H9 (cell line): ENCODE measurements around the gene PITX3. TPM values are rescaled to one million over a fixed set of nuclear protein-coding genes. Genes with fewer than 3 reads are reported as not detected.

Experiments used
- DNase-seq: peaks from one replicate; pipeline ENCODE4 v3.0.0-alpha.2; 2017
- H2AFZ ChIP-seq: one replicate; pipeline ENCODE4 v1.6.1; 2013; ENCODE audit warnings: mild to moderate bottlenecking, low read length, control low read depth, moderate library complexity
- H2AK5ac ChIP-seq: 2 replicates; pipeline ENCODE4 v1.6.1; 2013; ENCODE audit warnings: low read length, control low read depth, mixed read lengths; ENCODE audit not compliant: insufficient read length
- H2BK120ac ChIP-seq: one replicate; pipeline ENCODE4 v1.6.1; 2013; ENCODE audit warnings: low read depth, mild to moderate bottlenecking, low read length, control low read depth, inconsistent platforms; ENCODE audit not compliant: poor library complexity, severe bottlenecking
- H2BK12ac ChIP-seq: 2 replicates; pipeline ENCODE4 v1.6.1; 2013; ENCODE audit warnings: low read length, control low read depth, mixed read lengths, low read depth; ENCODE audit not compliant: insufficient read length
- H2BK15ac ChIP-seq: 2 replicates; pipeline ENCODE4 v1.6.1; 2013; ENCODE audit warnings: low read depth, low read length, control low read depth
- H2BK20ac ChIP-seq: one replicate; pipeline ENCODE4 v1.6.1; 2013; ENCODE audit warnings: low read depth, mild to moderate bottlenecking, low read length, control low read depth, inconsistent platforms; ENCODE audit not compliant: poor library complexity, severe bottlenecking
- H2BK5ac ChIP-seq: 2 replicates; pipeline ENCODE4 v1.6.1; 2013; ENCODE audit warnings: low read length, control low read depth, mixed read lengths; ENCODE audit not compliant: insufficient read length
- H3K14ac ChIP-seq: 2 replicates; pipeline ENCODE4 v1.6.1; 2013; ENCODE audit warnings: low read length, control low read depth; ENCODE audit not compliant: insufficient read depth
- H3K18ac ChIP-seq: 2 replicates; pipeline ENCODE4 v1.6.1; 2013; ENCODE audit warnings: low read depth, mild to moderate bottlenecking, mixed read lengths, low read length, control low read depth; ENCODE audit not compliant: insufficient read length
- H3K23ac ChIP-seq: 2 replicates; pipeline ENCODE4 v1.6.1; 2013; ENCODE audit warnings: low read length, control low read depth, mixed read lengths, low read depth; ENCODE audit not compliant: insufficient read length
- H3K23me2 ChIP-seq: 2 replicates; pipeline ENCODE4 v1.6.1; 2013; ENCODE audit warnings: low read depth, mild to moderate bottlenecking, mixed read lengths, low read length, control low read depth; ENCODE audit not compliant: insufficient read length, poor library complexity, severe bottlenecking
- H3K27ac ChIP-seq: 2 replicates; pipeline ENCODE4 v1.5.1; 2013; ENCODE audit warnings: low read length, control low read depth, mixed read lengths, low read depth; ENCODE audit not compliant: insufficient read length
- H3K27me3 ChIP-seq: 2 replicates; pipeline ENCODE4 v1.6.1; 2013; ENCODE audit warnings: low read length, control low read depth, inconsistent platforms; ENCODE audit not compliant: insufficient read depth
- H3K4ac ChIP-seq: 2 replicates; pipeline ENCODE4 v1.6.1; 2013; ENCODE audit warnings: low read depth, mild to moderate bottlenecking, control low read depth, inconsistent platforms, low read length, moderate library complexity
- H3K4me1 ChIP-seq: 2 replicates; pipeline ENCODE4 v1.6.1; 2013; ENCODE audit warnings: low read length, control low read depth, inconsistent platforms; ENCODE audit not compliant: insufficient read depth
- H3K4me2 ChIP-seq: 2 replicates; pipeline ENCODE4 v1.6.1; 2013; ENCODE audit warnings: low read length, control low read depth, mixed read lengths; ENCODE audit not compliant: insufficient read length, insufficient read depth
- H3K56ac ChIP-seq: 2 replicates; pipeline ENCODE4 v1.6.1; 2013; ENCODE audit warnings: low read depth, mild to moderate bottlenecking, mixed read lengths, low read length, control low read depth; ENCODE audit not compliant: insufficient read length
- H3K79me1 ChIP-seq: 2 replicates; pipeline ENCODE4 v1.6.1; 2013; ENCODE audit warnings: low read depth, mild to moderate bottlenecking, moderate library complexity, low read length, control low read depth, inconsistent platforms; ENCODE audit not compliant: insufficient read depth, poor library complexity, severe bottlenecking
- H3K79me2 ChIP-seq: 2 replicates; pipeline ENCODE4 v1.6.1; 2013; ENCODE audit warnings: low read length, control low read depth, inconsistent platforms; ENCODE audit not compliant: insufficient read depth
- H3K9ac ChIP-seq: 2 replicates; pipeline ENCODE4 v1.6.1; 2013; ENCODE audit warnings: low read length, control low read depth, mixed read lengths; ENCODE audit not compliant: insufficient read length; ENCODE audit errors: extremely low read depth
- H3K9me3 ChIP-seq: one replicate; pipeline ENCODE4 v1.6.1; 2013; ENCODE audit warnings: low read depth, low read length, inconsistent platforms; ENCODE audit not compliant: control insufficient read depth
- H3T11ph ChIP-seq: one replicate; pipeline ENCODE4 v1.6.1; 2013; ENCODE audit warnings: mild to moderate bottlenecking, low read length, control low read depth, inconsistent platforms
- H4K20me1 ChIP-seq: one replicate; pipeline ENCODE4 v1.6.1; 2013; ENCODE audit not compliant: control insufficient read depth, insufficient read length, insufficient read depth
- H4K5ac ChIP-seq: 2 replicates; pipeline ENCODE4 v1.6.1; 2013; ENCODE audit warnings: low read depth, mild to moderate bottlenecking, mixed read lengths, low read length, control low read depth; ENCODE audit not compliant: insufficient read length
- H4K8ac ChIP-seq: replicated peaks from 2 replicates; pipeline ENCODE4 v1.6.1; 2013; ENCODE audit warnings: low read length, control low read depth, mixed read lengths, low read depth; ENCODE audit not compliant: insufficient read length
- H4K91ac ChIP-seq: 2 replicates; pipeline ENCODE4 v1.6.1; 2013; ENCODE audit warnings: low read depth, mild to moderate bottlenecking, moderate library complexity, mixed read lengths, low read length, control low read depth; ENCODE audit not compliant: insufficient read length
- H3K27ac Mint-ChIP-seq, 3 experiments: 2 replicates in 2 of 3; 3 replicates in 1 of 3; pipeline ENCODE4 v1.8.0; 2020 to 2021; ENCODE audit warnings: mixed read lengths in 3 of 3, mild to moderate bottlenecking in 1 of 3, moderate library complexity in 1 of 3
- H3K27me3 Mint-ChIP-seq: 2 replicates; pipeline ENCODE4 v1.8.0; 2021; ENCODE audit warnings: low read depth, mild to moderate bottlenecking, moderate library complexity, mixed read lengths
- H3K36me3 Mint-ChIP-seq, 3 experiments: 2 replicates in 2 of 3; 3 replicates in 1 of 3; pipeline ENCODE4 v1.8.0; 2020 to 2021; ENCODE audit warnings: low read depth in 3 of 3, mixed read lengths in 3 of 3; ENCODE audit not compliant: insufficient read depth in 1 of 3
- H3K4me1 Mint-ChIP-seq, 2 experiments: 2 replicates each; pipeline ENCODE4 v1.8.0; 2020; ENCODE audit warnings: mixed read lengths in 2 of 2
- H3K4me3 Mint-ChIP-seq, 2 experiments: 2 replicates in 1 of 2; 3 replicates in 1 of 2; pipeline ENCODE4 v1.8.0; 2020 to 2021; ENCODE audit warnings: mild to moderate bottlenecking in 2 of 2, mixed read lengths in 2 of 2, moderate library complexity in 1 of 2
- H3K9me3 Mint-ChIP-seq, 2 experiments: 2 replicates in 1 of 2; 3 replicates in 1 of 2; pipeline ENCODE4 v1.8.0; 2020; ENCODE audit warnings: mild to moderate bottlenecking in 2 of 2, mixed read lengths in 2 of 2, moderate library complexity in 1 of 2
- CTCF ChIP-seq: fragments of 200-600 bp; sonication (generic); conservative IDR thresholded peaks from 3 replicates; pipeline ENCODE4 v1.8.0; 2021; ENCODE audit warnings: antibody characterized with exemption, mild to moderate bottlenecking
- WGBS: extraction: QIAGEN DNeasy Blood & Tissue Kit; methylation state at CpG from one replicate; pipeline ENCODE4 v1.1.7; 2013; ENCODE audit warnings: missing lambda C conversion rate, low lambda C conversion rate, mixed read lengths; ENCODE audit not compliant: insufficient read length; ENCODE audit errors: extremely low coverage; 5-methylcytosine and 5-hydroxymethylcytosine counted together
- total RNA-seq: library from RNA; stranded (reverse); gene quantifications from 2 replicates; pipeline ENCODE4 v1.2.1, GENCODE V29; 2021

Gene PITX3
- total RNA-seq, 1 experiment from 2014 or later: not detected

- H3K4me2 ChIP-seq: no peak overlapping the region
- H3K56ac ChIP-seq: no peak overlapping the region
- H3K14ac ChIP-seq: no peak overlapping the region
- H2AFZ ChIP-seq: no peak overlapping the region
- H3K4me1 ChIP-seq: no peaks in the 10 kb centered on the region
- no peak overlapping the region for H2BK20ac ChIP-seq
- no peak for DNase-seq
- H2BK12ac ChIP-seq: no peak overlapping the region
- no peak overlapping the region for H2AK5ac ChIP-seq
- H3K9ac ChIP-seq: no peak overlapping the region
- Mint-ChIP-seq H3K4me3 (no peak overlapping the region), H3K27ac (no peak overlapping the region), H3K27me3 (peaks cover 98% of the 10 kb centered on the region), H3K4me1 (peaks cover 4 to 19% of the 10 kb centered on the region in 2 experiments), H3K36me3 (no peaks in the 10 kb centered on the region; a peak in 1 of 7 replicates), H3K9me3 (no peaks in the 10 kb centered on the region; a peak in 1 of 5 replicates)
- no peaks in the 10 kb centered on the region for H3K9me3 ChIP-seq
- H2BK120ac ChIP-seq: no peak overlapping the region
- no peak overlapping the region for H4K91ac ChIP-seq
- H2BK5ac ChIP-seq: no peak overlapping the region
- WGBS: no CpG with 5 or more reads among the region's 1 CpG
- H3K79me1 ChIP-seq: no peaks in the 10 kb centered on the region
- H3T11ph ChIP-seq: no peak overlapping the region
- peaks cover 2% of the 10 kb centered on the region for H4K20me1 ChIP-seq
- no peak overlapping the region for H4K8ac ChIP-seq
- no peaks in the 10 kb centered on the region for H3K79me2 ChIP-seq
- H3K27ac ChIP-seq: no peak overlapping the region
- peaks cover 9% of the 10 kb centered on the region for H3K23me2 ChIP-seq
- H3K23ac ChIP-seq: no peak overlapping the region
- H3K4ac ChIP-seq: no peak overlapping the region
- no peak overlapping the region for H3K18ac ChIP-seq
- H4K5ac ChIP-seq: no peak overlapping the region
- peaks cover 67% of the 10 kb centered on the region for H3K27me3 ChIP-seq
- no peak for TF ChIP-seq CTCF
- no peak overlapping the region for H2BK15ac ChIP-seq
Observed at GRCh38 chr10:102235598-102235920, 5.8 kb downstream of the PITX3 start.
